HEK293 (cell line): ENCODE measurements around the gene TBX6.
A peak's percentile ranks its signal among the peaks of the same experiment; 100 is the strongest.

Experiments used
- CTCF ChIA-PET: fragments of 350-600 bp; formaldehyde crosslinking; extraction: SDS; loops from one replicate; lab custom pipeline; 2021; ENCODE audit warnings: antibody characterized with exemption; lab: Yijun Ruan, JAX
- POLR2A ChIA-PET: fragments of 300-600 bp; formaldehyde crosslinking; extraction: SDS; loops from one replicate; lab custom pipeline; 2020; ENCODE audit warnings: antibody characterized with exemption, inconsistent platforms; lab: Yijun Ruan, JAX
- H3K27ac ChIP-seq: fragments of 200-500 bp; sonication (Bioruptor generic); 2 replicates; pipeline ENCODE4 v1.5.1; 2014; ENCODE audit warnings: low read depth, low read length, control low read depth, inconsistent platforms; ENCODE audit errors: extremely low read depth
- H3K36me3 ChIP-seq, 2 experiments: fragments of 200-500 bp in 1 of 2; sonication (Bioruptor generic) in 1 of 2; 1 replicate in 1 of 2; 2 replicates in 1 of 2; pipeline ENCODE4 v1.5.1; 2014 to 2017; ENCODE audit warnings: inconsistent platforms in 2 of 2, low read length in 2 of 2; ENCODE audit not compliant: control insufficient read depth in 2 of 2, insufficient read depth in 1 of 2
- H3K4me1 ChIP-seq: fragments of 200-500 bp; sonication (Bioruptor generic); 2 replicates; pipeline ENCODE4 v1.5.1; 2014; ENCODE audit warnings: mild to moderate bottlenecking, low read length, inconsistent platforms; ENCODE audit not compliant: control insufficient read depth, insufficient read depth
- H3K4me3 ChIP-seq: 2 replicates; pipeline ENCODE4 v1.5.1; 2011; ENCODE audit warnings: low read depth, mild to moderate bottlenecking, control low read depth, low read length, moderate library complexity
- H3K9me3 ChIP-seq: fragments of 200-500 bp; sonication (Bioruptor generic); 2 replicates; pipeline ENCODE4 v1.5.1; 2014; ENCODE audit warnings: low read depth, low read length, inconsistent platforms; ENCODE audit not compliant: control insufficient read depth, insufficient read depth
- KLF10 ChIP-seq: fragments of 450-650 bp; IDR thresholded peaks from 2 replicates; pipeline ENCODE4 v1.5.1; 2018; ENCODE audit warnings: missing biosample characterization, mild to moderate bottlenecking, missing genetic modification characterization
- KLF16 ChIP-seq: fragments of 450-650 bp; formaldehyde crosslinking; IDR thresholded peaks from 2 replicates; pipeline ENCODE4 v1.5.1; 2017; ENCODE audit warnings: missing biosample characterization, missing genetic modification characterization
- SCRT1 ChIP-seq: fragments of 450-650 bp; formaldehyde crosslinking; IDR thresholded peaks from 2 replicates; pipeline ENCODE4 v1.5.1; 2016; ENCODE audit warnings: missing biosample characterization, missing genetic modification characterization, borderline replicate concordance
- ZBTB21 ChIP-seq: fragments of 450-650 bp; formaldehyde crosslinking; IDR thresholded peaks from 2 replicates; pipeline ENCODE4 v1.5.1; 2017; ENCODE audit warnings: missing biosample characterization, missing genetic modification characterization
- ZFHX2 ChIP-seq: fragments of 450-650 bp; formaldehyde crosslinking; conservative IDR thresholded peaks from 2 replicates; pipeline ENCODE4 v1.5.1; 2016; ENCODE audit warnings: missing biosample characterization, missing genetic modification characterization
- ZFP69B ChIP-seq: fragments of 450-650 bp; formaldehyde crosslinking; IDR thresholded peaks from 2 replicates; pipeline ENCODE4 v1.5.1; 2016; ENCODE audit warnings: missing biosample characterization, missing genetic modification characterization
- ZNF112 ChIP-seq: fragments of 450-650 bp; formaldehyde crosslinking; IDR thresholded peaks from 2 replicates; pipeline ENCODE4 v1.5.0; 2017; ENCODE audit warnings: missing biosample characterization, missing genetic modification characterization
- ZNF140 ChIP-seq: fragments of 450-650 bp; formaldehyde crosslinking; IDR thresholded peaks from 2 replicates; pipeline ENCODE4 v1.5.1; 2016; ENCODE audit warnings: missing biosample characterization, missing genetic modification characterization
- ZNF157 ChIP-seq: fragments of 450-650 bp; formaldehyde crosslinking; IDR thresholded peaks from 2 replicates; pipeline ENCODE4 v1.5.1; 2016; ENCODE audit warnings: missing biosample characterization, missing genetic modification characterization
- ZNF211 ChIP-seq: fragments of 450-650 bp; formaldehyde crosslinking; IDR thresholded peaks from 2 replicates; pipeline ENCODE4 v1.5.1; 2016; ENCODE audit warnings: low read depth, missing biosample characterization, missing genetic modification characterization
- ZNF221 ChIP-seq: fragments of 450-650 bp; formaldehyde crosslinking; IDR thresholded peaks from 2 replicates; pipeline ENCODE4 v1.5.1; 2017; ENCODE audit warnings: missing biosample characterization, missing genetic modification characterization, borderline replicate concordance
- ZNF223 ChIP-seq: fragments of 450-650 bp; formaldehyde crosslinking; IDR thresholded peaks from 2 replicates; pipeline ENCODE4 v1.5.1; 2016; ENCODE audit warnings: missing biosample characterization, missing genetic modification characterization
- ZNF248 ChIP-seq: fragments of 450-650 bp; formaldehyde crosslinking; IDR thresholded peaks from 2 replicates; pipeline ENCODE4 v1.5.1; 2017; ENCODE audit warnings: missing biosample characterization, missing genetic modification characterization
- ZNF335 ChIP-seq: fragments of 450-650 bp; formaldehyde crosslinking; conservative IDR thresholded peaks from 2 replicates; pipeline ENCODE4 v1.5.1; 2016; ENCODE audit warnings: missing biosample characterization, missing genetic modification characterization
- ZNF366 ChIP-seq: fragments of 450-650 bp; formaldehyde crosslinking; conservative IDR thresholded peaks from 2 replicates; pipeline ENCODE4 v1.5.1; 2016; ENCODE audit warnings: missing biosample characterization, missing genetic modification characterization
- ZNF416 ChIP-seq: fragments of 450-650 bp; formaldehyde crosslinking; IDR thresholded peaks from 2 replicates; pipeline ENCODE4 v1.5.1; 2016; ENCODE audit warnings: missing biosample characterization, missing genetic modification characterization
- ZNF473 ChIP-seq: fragments of 450-650 bp; formaldehyde crosslinking; IDR thresholded peaks from 2 replicates; pipeline ENCODE4 v1.5.1; 2017; ENCODE audit warnings: missing biosample characterization, missing genetic modification characterization
- ZNF529 ChIP-seq: fragments of 450-650 bp; formaldehyde crosslinking; IDR thresholded peaks from 2 replicates; pipeline ENCODE4 v1.5.1; 2017; ENCODE audit warnings: missing genetic modification characterization, missing biosample characterization; ENCODE audit not compliant: insufficient replicate concordance
- ZNF561 ChIP-seq: fragments of 450-650 bp; IDR thresholded peaks from 2 replicates; pipeline ENCODE4 v1.5.1; 2018; ENCODE audit warnings: missing biosample characterization, missing genetic modification characterization, borderline replicate concordance
- ZNF571 ChIP-seq: fragments of 450-650 bp; formaldehyde crosslinking; IDR thresholded peaks from 2 replicates; pipeline ENCODE4 v1.5.0; 2017; ENCODE audit warnings: missing biosample characterization, missing genetic modification characterization
- ZNF623 ChIP-seq: fragments of 450-650 bp; formaldehyde crosslinking; IDR thresholded peaks from 2 replicates; pipeline ENCODE4 v1.5.1; 2016; ENCODE audit warnings: missing biosample characterization, missing genetic modification characterization
- ZNF624 ChIP-seq: fragments of 450-650 bp; formaldehyde crosslinking; IDR thresholded peaks from 2 replicates; pipeline ENCODE4 v1.5.1; 2017; ENCODE audit warnings: missing biosample characterization, missing genetic modification characterization
- ZNF791 ChIP-seq: fragments of 450-650 bp; formaldehyde crosslinking; IDR thresholded peaks from 2 replicates; pipeline ENCODE4 v1.5.1; 2016; ENCODE audit warnings: missing biosample characterization, missing genetic modification characterization
- TF ChIP-seq, protein P1 (sequence below): fragments of 450-650 bp; formaldehyde crosslinking; IDR thresholded peaks from 2 replicates; pipeline ENCODE4 v1.5.1; 2016; ENCODE audit warnings: missing biosample characterization, missing genetic modification characterization
- TF ChIP-seq, protein P2 (sequence below): fragments of 450-650 bp; formaldehyde crosslinking; IDR thresholded peaks from 2 replicates; pipeline ENCODE4 v1.5.1; 2016; ENCODE audit warnings: missing biosample characterization, missing genetic modification characterization

The TBX6 gene

DNA sequence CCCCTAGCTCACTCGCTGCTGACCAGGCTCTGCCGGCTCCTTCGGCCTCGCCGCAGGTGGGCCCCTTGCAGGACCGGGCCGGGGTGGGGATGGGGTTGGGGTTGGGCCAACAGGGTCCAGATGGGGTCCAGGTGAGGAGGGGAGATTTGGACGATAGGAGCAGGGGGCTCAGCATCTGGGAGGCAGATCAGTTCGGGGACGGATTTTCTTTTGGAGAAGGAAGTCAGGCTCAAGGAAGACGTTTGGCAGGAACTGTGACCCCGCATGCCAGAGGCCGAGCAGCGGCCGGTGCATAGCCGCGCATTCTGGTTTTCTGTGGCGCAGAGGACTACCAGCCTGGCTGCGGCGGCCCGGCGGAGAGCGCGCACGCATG is 27.0 kb downstream of the TBX6 start:
- CTCF ChIA-PET = interaction anchor here (0.7 to 3.6 kb wide), 4 partner anchors 10 to 117 kb away, joined by 3 to 25 read pairs (median 5); no protein-coding TSS in a partner anchor
- Histone ChIP-seq H3K27ac (peak overlapping the region; percentile 100), H3K4me3 (peak overlapping the region; percentile 94)
- TF ChIP-seq, protein P1, sequence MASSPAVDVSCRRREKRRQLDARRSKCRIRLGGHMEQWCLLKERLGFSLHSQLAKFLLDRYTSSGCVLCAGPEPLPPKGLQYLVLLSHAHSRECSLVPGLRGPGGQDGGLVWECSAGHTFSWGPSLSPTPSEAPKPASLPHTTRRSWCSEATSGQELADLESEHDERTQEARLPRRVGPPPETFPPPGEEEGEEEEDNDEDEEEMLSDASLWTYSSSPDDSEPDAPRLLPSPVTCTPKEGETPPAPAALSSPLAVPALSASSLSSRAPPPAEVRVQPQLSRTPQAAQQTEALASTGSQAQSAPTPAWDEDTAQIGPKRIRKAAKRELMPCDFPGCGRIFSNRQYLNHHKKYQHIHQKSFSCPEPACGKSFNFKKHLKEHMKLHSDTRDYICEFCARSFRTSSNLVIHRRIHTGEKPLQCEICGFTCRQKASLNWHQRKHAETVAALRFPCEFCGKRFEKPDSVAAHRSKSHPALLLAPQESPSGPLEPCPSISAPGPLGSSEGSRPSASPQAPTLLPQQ (tag by site-specific recombination) = peak; percentile 86
- peak; percentile 90 for TF ChIP-seq ZFP69B (tag by site-specific recombination)
- TF ChIP-seq ZNF416 (tag by site-specific recombination) = no peak
- no peak for TF ChIP-seq ZNF140
- TF ChIP-seq, protein P2, sequence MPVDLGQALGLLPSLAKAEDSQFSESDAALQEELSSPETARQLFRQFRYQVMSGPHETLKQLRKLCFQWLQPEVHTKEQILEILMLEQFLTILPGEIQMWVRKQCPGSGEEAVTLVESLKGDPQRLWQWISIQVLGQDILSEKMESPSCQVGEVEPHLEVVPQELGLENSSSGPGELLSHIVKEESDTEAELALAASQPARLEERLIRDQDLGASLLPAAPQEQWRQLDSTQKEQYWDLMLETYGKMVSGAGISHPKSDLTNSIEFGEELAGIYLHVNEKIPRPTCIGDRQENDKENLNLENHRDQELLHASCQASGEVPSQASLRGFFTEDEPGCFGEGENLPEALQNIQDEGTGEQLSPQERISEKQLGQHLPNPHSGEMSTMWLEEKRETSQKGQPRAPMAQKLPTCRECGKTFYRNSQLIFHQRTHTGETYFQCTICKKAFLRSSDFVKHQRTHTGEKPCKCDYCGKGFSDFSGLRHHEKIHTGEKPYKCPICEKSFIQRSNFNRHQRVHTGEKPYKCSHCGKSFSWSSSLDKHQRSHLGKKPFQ (tag by site-specific recombination) = no peak
- TF ChIP-seq ZNF623 (tag by site-specific recombination) = 0 out of 2 replicates have a peak, but pooled peaks have one; percentile 10
- 0 out of 2 replicates have a peak, but pooled peaks have one; percentile 7 for TF ChIP-seq ZNF221 (tag by site-specific recombination)
- TF ChIP-seq ZNF335 (tag by site-specific recombination) = 0 out of 2 replicates have a peak, but pooled peaks have one; percentile 7
- no peak for TF ChIP-seq ZFHX2 (tag by site-specific recombination)
- no peak for TF ChIP-seq KLF16
- TF ChIP-seq, all 188 proteins: peak for 5
- Histone ChIP-seq H3K9me3 (no peaks in the 10 kb centered on the region), H3K4me1 (peaks cover 2% of the 10 kb centered on the region; the same call in 1 of the 2 replicates), H3K36me3 (peaks cover 11 to 45% of the 10 kb centered on the region in 2 experiments; a peak in 2 of 3 replicates)
- POLR2A ChIA-PET = interaction anchor here (0.7 to 3.6 kb wide), 20 partner anchors 10 to 741 kb away, joined by 3 to 70 read pairs (median 6); partner anchors contain the start of genes CORO1A, FBRS, PPP4C and TBX6

DNA sequence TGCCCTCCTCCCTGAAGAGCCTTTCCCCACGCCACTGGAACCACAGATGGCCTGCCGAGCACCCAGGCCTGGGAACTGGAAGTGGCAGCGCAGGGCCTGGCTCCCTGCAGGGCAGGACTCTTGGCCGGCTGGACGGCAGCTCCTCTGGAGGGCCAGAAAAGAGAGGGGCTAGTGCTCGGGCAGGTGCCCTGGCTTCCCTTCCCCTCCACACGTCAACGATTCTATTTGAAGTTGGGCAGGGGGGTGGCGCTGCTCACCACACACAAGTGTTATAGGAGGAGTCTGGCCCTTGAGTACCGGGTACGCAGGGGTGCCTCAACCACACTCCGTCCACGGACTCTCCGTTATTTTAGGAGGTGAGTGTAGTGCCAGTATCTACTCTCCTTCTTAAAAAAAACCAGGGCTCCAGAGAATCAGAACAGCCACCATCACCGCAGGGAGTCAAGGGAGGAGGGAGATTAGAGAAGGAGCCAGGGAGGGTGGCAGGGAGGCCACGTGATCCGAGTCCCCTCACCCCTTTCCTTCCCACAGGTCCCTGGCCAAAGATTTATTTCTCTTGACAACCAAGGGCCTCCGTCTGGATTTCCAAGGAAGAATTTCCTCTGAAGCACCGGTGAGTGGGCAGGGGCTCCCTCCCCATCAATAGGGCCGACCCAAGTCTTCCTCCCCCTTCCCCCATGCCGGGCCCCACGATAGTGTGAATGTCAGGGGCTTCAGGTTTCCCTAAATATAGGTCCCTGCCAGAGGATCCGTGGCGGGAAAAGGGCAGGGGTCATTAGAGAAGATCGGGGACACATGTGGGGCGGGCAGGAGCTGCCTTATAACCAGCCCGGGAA is 27.6 kb downstream of the TBX6 start:
- H3K36me3 ChIP-seq = peaks cover 13 to 41% of the 10 kb centered on the region in 2 experiments; a peak in 2 of 3 replicates
- ChIA-PET CTCF (interaction anchor here (0.7 to 1.6 kb wide), 5 partner anchors 9 to 565 kb away, joined by 3 to 12 read pairs (median 4); no protein-coding TSS in a partner anchor), POLR2A (interaction anchor here (0.7 to 3.6 kb wide), 4 partner anchors 9 to 570 kb away, joined by 4 to 70 read pairs (median 5); partner anchors contain the start of gene PPP4C)
- H3K27ac ChIP-seq = peak overlapping the region; percentile 100
- peak overlapping the region; percentile 94 for H3K4me3 ChIP-seq
- H3K4me1 ChIP-seq = peaks cover 2% of the 10 kb centered on the region; the same call in 1 of the 2 replicates
- H3K9me3 ChIP-seq = no peaks in the 10 kb centered on the region
- TF ChIP-seq ZNF211 (tag by site-specific recombination) (no peak), ZNF561 (peak; percentile 92; the same call in 1 of the 2 replicates), ZBTB21 (tag by site-specific recombination) (no peak), ZNF473 (tag by site-specific recombination) (no peak), ZNF624 (no peak), KLF10 (tag by site-specific recombination) (no peak; the same call in 1 of the 2 replicates), SCRT1 (tag by site-specific recombination) (peak; percentile 59; the same call in 1 of the 2 replicates), ZNF335 (tag by site-specific recombination) (peak; percentile 96), ZNF529 (tag by site-specific recombination) (no peak), ZNF248 (no peak), ZNF223 (tag by site-specific recombination) (no peak), ZNF791 (tag by site-specific recombination) (no peak), ZNF571 (tag by site-specific recombination) (no peak), ZNF366 (tag by site-specific recombination) (peak; percentile 69), ZNF157 (tag by site-specific recombination) (no peak), ZNF112 (no peak)
- TF ChIP-seq, protein P2 (tag by site-specific recombination) = peak; percentile 40
